HG03521 (cell line): ENCODE results near the gene DALRD3.

ENCODE experiments used
- ATAC-seq: cut with Tn5 transposase; IDR thresholded peaks from one replicate; pipeline ENCODE4 v1.9.1; 2021; ENCODE audit warnings: mild to moderate bottlenecking, moderate library complexity; ENCODE audit not compliant: unreplicated experiment

The DALRD3 gene

DNA sequence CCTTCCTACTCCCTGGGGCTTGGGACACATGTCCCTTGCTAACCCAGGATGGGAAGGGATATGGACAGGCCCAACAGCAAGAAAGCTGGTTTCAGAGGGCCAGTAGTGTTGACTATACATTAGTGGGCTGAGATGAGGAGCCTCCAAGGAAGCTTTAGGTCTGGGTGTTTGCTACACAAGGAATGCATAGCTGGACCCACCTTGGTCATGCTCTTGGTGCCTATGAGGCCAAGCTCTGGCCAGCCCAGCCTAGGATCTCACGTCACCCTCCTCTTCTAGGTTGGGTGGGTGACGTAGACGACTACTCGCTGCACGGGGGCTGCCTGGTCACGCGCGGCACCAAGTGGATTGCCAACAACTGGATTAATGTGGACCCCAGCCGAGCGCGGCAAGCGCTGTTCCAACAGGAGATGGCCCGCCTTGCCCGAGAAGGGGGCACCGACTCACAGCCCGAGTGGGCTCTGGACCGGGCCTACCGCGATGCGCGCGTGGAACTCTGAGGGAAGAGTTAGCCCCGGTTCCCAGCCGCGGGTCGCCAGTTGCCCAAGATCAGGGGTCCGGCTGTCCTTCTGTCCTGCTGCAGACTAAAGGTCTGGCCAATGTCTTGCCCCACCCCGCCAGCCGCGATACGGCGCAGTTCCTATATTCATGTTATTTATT is 11.8 kb downstream of the DALRD3 start:
- no peak for ATAC-seq

DNA sequence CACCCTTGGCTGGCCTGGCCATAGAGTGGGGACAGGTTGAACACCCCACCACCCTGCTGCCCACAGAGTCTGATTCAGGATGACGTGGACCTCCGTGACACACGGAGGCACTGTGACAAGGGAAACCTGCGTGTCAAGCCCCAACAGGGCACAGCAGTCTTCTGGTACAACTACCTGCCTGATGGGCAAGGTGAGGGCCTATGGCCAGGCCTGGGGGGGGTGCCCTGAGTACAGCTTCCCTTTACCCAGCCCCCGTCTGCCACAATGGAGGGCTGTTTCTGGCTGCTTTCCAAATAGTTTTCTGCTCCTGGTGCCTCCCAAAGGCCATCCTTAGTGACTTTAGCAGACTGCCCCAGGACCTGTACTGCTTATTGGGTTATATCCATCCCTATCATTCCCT is 12.4 kb downstream of the DALRD3 start:
- no peak for ATAC-seq

- no peak for ATAC-seq
These were observed 13.1 kb downstream of the DALRD3 start for GRCh38 chr3:49005303-49005680.

GRCh38 chr3:49004352-49005302 is 13.8 kb downstream of the DALRD3 start:
- ATAC-seq = no peak

GRCh38 chr3:49001155-49001554 is 17.2 kb downstream of the DALRD3 start:
- ATAC-seq = no peak

GRCh38 chr3:48999085-48999858 is 19.1 kb downstream of the DALRD3 start:
- ATAC-seq = no peak

- ATAC-seq = no peak
These were observed 20.4 kb downstream of the DALRD3 start for GRCh38 chr3:48997714-48998637.

DNA sequence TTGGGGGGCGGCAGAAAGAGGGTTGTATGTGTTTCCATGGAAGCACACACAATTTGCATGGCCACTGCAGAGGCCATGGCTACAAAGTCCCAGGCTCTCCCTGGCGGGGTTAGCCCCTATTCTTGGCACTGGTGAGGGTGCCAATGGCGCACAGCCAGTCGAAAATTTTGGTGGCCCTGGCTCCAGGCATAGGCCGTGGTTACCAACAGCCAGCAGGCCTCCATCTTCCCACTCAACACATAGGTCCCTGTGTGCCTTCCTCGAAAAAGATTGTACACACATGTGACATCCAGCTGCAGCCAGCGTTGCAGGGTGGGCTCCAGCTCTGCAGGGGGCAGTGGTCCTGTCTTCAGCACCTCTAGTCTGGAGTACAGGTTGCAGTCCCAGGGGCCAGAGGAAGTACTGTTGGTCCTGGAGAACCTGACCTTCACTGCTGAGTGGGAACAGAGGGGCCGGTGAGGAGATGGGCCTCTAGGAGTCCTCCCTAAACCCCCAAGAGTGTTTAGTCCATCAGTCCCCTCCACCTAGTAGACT is 21.2 kb downstream of the DALRD3 start:
- no peak for ATAC-seq

DNA sequence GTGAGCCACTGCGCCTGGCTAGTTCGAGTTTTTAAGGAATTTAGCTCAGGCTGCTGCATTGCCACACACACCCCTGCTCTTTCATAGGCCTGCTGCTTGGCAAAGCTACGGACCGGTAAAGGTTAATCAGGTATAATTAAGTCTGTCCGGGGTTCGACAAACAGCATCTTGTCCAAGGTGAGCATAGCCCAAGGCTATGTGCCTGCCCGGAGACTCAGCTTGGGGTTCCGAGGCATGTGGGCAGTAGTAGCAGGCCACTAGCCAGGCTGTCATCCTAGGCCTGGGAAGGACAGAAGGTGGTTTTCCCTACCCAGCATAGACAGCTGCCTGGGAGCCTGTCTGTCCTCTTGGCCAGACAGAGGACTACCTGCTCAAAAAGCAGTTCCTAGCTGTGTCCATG is 21.7 kb downstream of the DALRD3 start:
- no peak for ATAC-seq

- no peak for ATAC-seq
These were observed 24.5 kb downstream of the DALRD3 start for GRCh38 chr3:48993834-48994233.

DNA sequence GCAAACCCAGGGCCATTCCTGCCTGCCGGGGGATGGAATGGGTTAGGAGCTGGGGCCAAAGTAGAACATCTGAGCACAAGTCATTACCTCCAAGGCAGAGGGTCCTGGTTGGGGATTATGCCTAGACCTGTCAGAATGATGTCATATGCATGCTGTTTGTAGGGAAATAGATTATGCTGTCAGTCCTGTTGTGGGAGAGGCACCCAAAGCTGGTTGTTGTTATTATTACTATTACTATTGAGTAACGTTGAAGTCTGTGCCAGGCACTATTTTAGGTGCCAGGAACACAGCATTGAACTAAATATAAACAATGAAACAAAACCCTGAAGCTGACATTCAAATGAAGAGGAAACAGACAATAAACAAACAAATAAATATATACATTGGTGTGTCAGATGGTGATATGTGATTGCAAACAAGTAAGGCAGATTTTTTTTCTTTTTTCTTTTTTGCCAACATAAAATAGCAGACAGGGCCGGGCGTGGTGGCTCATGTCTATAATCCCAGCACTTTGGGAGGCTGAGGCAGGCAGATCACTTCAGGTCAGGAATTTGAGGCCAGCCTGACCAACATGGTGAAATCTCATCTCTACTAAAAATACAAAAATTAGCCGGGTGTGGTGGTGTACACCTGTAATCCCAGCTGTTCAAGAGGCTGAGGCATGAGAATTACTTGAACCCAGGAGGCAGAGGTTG is 26.4 kb downstream of the DALRD3 start:
- no peak for ATAC-seq

GRCh38 chr3:48990636-48991469 is 27.5 kb downstream of the DALRD3 start:
- peak; percentile 11 for ATAC-seq

- peak; percentile 43 for ATAC-seq
These were observed 28.4 kb downstream of the DALRD3 start, which contains the start of gene P4HTM for GRCh38 chr3:48989796-48990635. Gene P4HTM (plus strand): TSS chr3:48990241. CDS start chr3:48990257, 16 bp downstream.

GRCh38 chr3:48989126-48989795 is 29.1 kb downstream of the DALRD3 start:
- ATAC-seq = no peak

GRCh38 chr3:48985831-48986376 is 32.5 kb downstream of the DALRD3 start:
- no peak for ATAC-seq

DNA sequence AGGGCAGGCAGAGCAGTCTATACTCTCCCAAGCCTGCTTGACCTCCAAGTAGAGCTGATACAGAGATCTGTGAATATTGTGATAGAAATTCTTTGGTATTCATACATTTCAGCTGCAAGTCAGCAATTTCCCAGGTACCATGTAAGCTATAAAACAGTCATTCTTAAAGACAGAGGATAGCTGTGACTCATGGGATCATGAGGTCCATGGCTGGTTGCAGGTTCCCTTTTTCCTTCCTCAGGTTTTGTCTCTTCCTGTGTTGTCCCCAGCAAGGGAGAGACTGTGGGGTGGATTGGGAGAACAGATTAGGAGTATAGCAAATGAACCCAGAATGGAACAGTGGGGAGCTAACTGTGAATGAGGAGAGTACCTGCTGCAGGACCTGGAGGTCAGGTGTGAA is 33.7 kb downstream of the DALRD3 start:
- ATAC-seq = no peak

DNA sequence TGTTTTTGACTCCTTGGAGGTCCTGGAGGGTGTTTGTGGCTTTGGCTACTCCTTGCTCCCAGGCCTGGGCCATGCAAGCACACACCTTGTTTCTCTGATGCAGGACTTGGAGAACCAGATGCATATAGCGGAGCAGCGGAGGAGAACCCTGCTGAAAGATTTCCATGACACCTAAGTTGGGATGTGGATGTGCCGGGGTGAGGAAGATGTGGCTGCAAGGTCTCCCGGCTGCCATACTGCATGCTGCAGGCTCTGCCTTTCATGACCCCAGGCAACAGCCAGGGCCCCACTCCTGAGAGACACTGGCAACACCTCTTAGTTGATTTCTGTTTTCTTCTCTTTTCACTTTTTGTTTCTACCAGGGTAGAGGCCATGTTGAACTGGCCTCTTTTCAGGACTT is 35.3 kb downstream of the DALRD3 start:
- ATAC-seq = no peak
